Thyroid gland (tissue), 4 donors: Measurements from ENCODE around the gene LMO7.

ENCODE experiments used
- POLR2A ChIP-seq, 2 donors: fragments of 450-650 bp; IDR thresholded peaks; one replicate each; pipeline ENCODE4 v1.6.1; 2017; ENCODE audit warnings: antibody characterized with exemption in 2 of 2, mild to moderate bottlenecking in 2 of 2, moderate library complexity in 1 of 2
- TF ChIP-seq, protein P1 (sequence below), 6 experiments: fragments of 200-600 bp in 3 of 6; fragments of 450-650 bp in 3 of 6; sonication (generic) in 3 of 6; IDR thresholded peaks; one replicate each; pipeline ENCODE4 v1.5.1; 2016 to 2019; ENCODE audit warnings: antibody characterized with exemption in 6 of 6, mild to moderate bottlenecking in 2 of 6, inconsistent platforms in 1 of 6, moderate library complexity in 1 of 6

- TF ChIP-seq, protein P1, sequence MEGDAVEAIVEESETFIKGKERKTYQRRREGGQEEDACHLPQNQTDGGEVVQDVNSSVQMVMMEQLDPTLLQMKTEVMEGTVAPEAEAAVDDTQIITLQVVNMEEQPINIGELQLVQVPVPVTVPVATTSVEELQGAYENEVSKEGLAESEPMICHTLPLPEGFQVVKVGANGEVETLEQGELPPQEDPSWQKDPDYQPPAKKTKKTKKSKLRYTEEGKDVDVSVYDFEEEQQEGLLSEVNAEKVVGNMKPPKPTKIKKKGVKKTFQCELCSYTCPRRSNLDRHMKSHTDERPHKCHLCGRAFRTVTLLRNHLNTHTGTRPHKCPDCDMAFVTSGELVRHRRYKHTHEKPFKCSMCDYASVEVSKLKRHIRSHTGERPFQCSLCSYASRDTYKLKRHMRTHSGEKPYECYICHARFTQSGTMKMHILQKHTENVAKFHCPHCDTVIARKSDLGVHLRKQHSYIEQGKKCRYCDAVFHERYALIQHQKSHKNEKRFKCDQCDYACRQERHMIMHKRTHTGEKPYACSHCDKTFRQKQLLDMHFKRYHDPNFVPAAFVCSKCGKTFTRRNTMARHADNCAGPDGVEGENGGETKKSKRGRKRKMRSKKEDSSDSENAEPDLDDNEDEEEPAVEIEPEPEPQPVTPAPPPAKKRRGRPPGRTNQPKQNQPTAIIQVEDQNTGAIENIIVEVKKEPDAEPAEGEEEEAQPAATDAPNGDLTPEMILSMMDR (IDR thresholded peaks at IDR 0.05): no peak
- TF ChIP-seq POLR2A (IDR thresholded peaks at IDR 0.05): no peak
Measured at GRCh38 chr13:75724752-75725517, 88.8 kb downstream of the LMO7 start.
